GM18909 (cell line): ENCODE data around the gene SECISBP2L.

Source experiments
- ATAC-seq: cut with Tn5 transposase; IDR thresholded peaks from one replicate; pipeline ENCODE4 v1.9.1; 2021; ENCODE audit warnings: mild to moderate bottlenecking; ENCODE audit not compliant: unreplicated experiment, poor library complexity

The SECISBP2L gene

GRCh38 chr15:48967336-48967735, 78.9 kb downstream of the SECISBP2L start:
- no peak for ATAC-seq

GRCh38 chr15:48966595-48967301, 79.5 kb downstream of the SECISBP2L start:
- ATAC-seq, result peak; percentile 73

GRCh38 chr15:48965972-48966371, 80.3 kb downstream of the SECISBP2L start:
- peak; percentile 70 for ATAC-seq

GRCh38 chr15:48964898-48965297, 81.3 kb downstream of the SECISBP2L start:
- no peak for ATAC-seq

- peak; percentile 64 for ATAC-seq
Measured at GRCh38 chr15:48963524-48964113, 82.6 kb downstream of the SECISBP2L start, which contains the start of gene SHC4. Gene SHC4 (minus strand): TSS chr15:48963919. CDS start chr15:48963015, 904 bp downstream.

- no peak for ATAC-seq
Measured at GRCh38 chr15:48962662-48963523, 83.4 kb downstream of the SECISBP2L start.

GRCh38 chr15:48955967-48956366, 90.3 kb downstream of the SECISBP2L start:
- no peak for ATAC-seq

GRCh38 chr15:48955370-48955769, 90.9 kb downstream of the SECISBP2L start:
- no peak for ATAC-seq

GRCh38 chr15:48954538-48954937, 91.7 kb downstream of the SECISBP2L start:
- ATAC-seq, result no peak

- no peak for ATAC-seq
Measured at GRCh38 chr15:48946840-48947187, 99.4 kb downstream of the SECISBP2L start.

- no peak for ATAC-seq
Measured at GRCh38 chr15:48946074-48946839, 100.0 kb downstream of the SECISBP2L start.

- ATAC-seq, result no peak
Measured at GRCh38 chr15:48945386-48945785, 100.9 kb downstream of the SECISBP2L start.

- ATAC-seq, result no peak
Measured at GRCh38 chr15:48941904-48942303, 104.3 kb downstream of the SECISBP2L start.

- ATAC-seq, result peak; percentile 95
Measured at GRCh38 chr15:48940508-48940907, 105.7 kb downstream of the SECISBP2L start.

- no peak for ATAC-seq
Measured at GRCh38 chr15:48939648-48940047, 106.6 kb downstream of the SECISBP2L start.
